ENCODE data around the gene FADS2. TPM values are rescaled to one million over a fixed set of nuclear protein-coding genes. Genes with fewer than 3 reads are reported as not detected.

FADS2 gene
- total RNA-seq, 1 experiment from 2014 or later = 423 TPM

DNA sequence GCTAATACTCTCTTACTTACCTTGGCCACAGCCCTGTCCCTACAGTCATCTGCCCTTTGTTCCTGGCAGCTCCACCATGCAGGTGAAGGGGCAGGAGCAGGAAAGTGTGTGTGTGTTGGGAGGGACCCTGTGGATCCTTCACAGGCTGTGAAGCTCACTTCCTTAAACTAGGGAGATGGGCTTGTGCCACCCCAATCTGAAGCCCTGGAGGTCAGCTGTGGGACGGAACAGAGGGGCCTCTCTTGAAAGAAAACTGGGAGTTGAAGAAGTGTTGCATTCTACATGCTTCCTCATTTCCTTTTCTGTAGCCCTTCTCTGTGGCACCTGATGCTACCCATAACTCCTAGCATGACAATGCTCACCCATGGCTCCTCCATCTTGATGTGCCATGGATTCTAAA is 23.0 kb upstream of the FADS2 start:
- ATAC-seq = no peak
- no peak for DNase-seq (ENCODE audit: low spot score)
- no peaks in the 10 kb centered on the region for H3K9me3 Mint-ChIP-seq
- H3K36me3 Mint-ChIP-seq = peaks cover 78% of the 10 kb centered on the region
- H3K4me3 Mint-ChIP-seq = no peak overlapping the region
- H3K27me3 Mint-ChIP-seq (ENCODE audit: low read depth) = no peaks in the 10 kb centered on the region
- TF ChIP-seq, protein P1, sequence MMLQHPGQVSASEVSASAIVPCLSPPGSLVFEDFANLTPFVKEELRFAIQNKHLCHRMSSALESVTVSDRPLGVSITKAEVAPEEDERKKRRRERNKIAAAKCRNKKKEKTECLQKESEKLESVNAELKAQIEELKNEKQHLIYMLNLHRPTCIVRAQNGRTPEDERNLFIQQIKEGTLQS (CRISPR knock-in tag; conservative IDR thresholded peaks at IDR 0.05) = no peak
- TF ChIP-seq ZNF232 (CRISPR knock-in tag; IDR thresholded peaks at IDR 0.05) (no peak), NR2C2 (CRISPR knock-in tag; IDR thresholded peaks at IDR 0.05) (no peak), NFE2L1 (CRISPR knock-in tag; IDR thresholded peaks at IDR 0.05) (no peak), ZNF281 (CRISPR knock-in tag; IDR thresholded peaks at IDR 0.05) (no peak), NFYB (CRISPR knock-in tag; conservative IDR thresholded peaks at IDR 0.05; ENCODE audit: low read depth) (no peak), TP53 (CRISPR knock-in tag; IDR thresholded peaks at IDR 0.05) (no peak)
- ChIA-PET POLR2A (interaction anchor here (0.9 kb wide), 1 partner anchor 10 kb away, joined by 4 read pairs; no protein-coding TSS in a partner anchor), CTCF (interaction anchor here (1.6 kb wide), 1 partner anchor 8 kb away, joined by 9 read pairs; no protein-coding TSS in a partner anchor)
- no peaks in the 10 kb centered on the region for H3K4me1 Mint-ChIP-seq
- no peak overlapping the region for H3K27ac Mint-ChIP-seq

DNA sequence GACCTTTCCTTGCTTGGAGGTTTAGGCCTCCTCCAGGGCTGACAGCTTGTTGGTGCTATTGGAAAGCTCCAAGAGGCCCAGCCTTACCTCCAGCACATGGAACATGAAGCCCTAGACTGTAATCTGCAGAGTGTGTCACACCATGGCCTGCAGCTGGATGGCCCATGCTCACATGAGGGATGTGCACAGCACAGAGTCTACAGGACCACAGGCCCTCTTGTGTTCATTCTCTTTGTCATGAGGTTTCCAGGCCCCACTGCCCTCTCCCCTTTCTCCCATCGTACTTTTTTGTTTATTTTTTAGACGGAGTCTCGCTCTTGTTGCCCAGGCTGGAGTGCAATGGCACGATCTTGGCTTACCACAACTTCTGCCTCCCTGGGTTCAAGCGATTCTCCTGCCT is 21.3 kb upstream of the FADS2 start:
- DNase-seq (ENCODE audit: low spot score) = no peak
- Mint-ChIP-seq H3K27me3 (ENCODE audit: low read depth) (no peaks in the 10 kb centered on the region), H3K4me3 (no peak overlapping the region), H3K4me1 (no peaks in the 10 kb centered on the region), H3K36me3 (peaks cover 89% of the 10 kb centered on the region), H3K9me3 (no peaks in the 10 kb centered on the region), H3K27ac (no peak overlapping the region)
- ATAC-seq = no peak
- TF ChIP-seq SP1 (CRISPR knock-in tag; conservative IDR thresholded peaks at IDR 0.05) = no peak
- TF ChIP-seq, protein P2, sequence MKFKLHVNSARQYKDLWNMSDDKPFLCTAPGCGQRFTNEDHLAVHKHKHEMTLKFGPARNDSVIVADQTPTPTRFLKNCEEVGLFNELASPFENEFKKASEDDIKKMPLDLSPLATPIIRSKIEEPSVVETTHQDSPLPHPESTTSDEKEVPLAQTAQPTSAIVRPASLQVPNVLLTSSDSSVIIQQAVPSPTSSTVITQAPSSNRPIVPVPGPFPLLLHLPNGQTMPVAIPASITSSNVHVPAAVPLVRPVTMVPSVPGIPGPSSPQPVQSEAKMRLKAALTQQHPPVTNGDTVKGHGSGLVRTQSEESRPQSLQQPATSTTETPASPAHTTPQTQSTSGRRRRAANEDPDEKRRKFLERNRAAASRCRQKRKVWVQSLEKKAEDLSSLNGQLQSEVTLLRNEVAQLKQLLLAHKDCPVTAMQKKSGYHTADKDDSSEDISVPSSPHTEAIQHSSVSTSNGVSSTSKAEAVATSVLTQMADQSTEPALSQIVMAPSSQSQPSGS (CRISPR knock-in tag; IDR thresholded peaks at IDR 0.05; ENCODE audit: borderline replicate concordance, low read depth) = no peak
- POLR2A ChIA-PET = no interaction called here
- CTCF ChIA-PET = interaction anchor here (0.6 kb wide), 1 partner anchor 958 kb away, joined by 3 read pairs; no protein-coding TSS in a partner anchor

- H3K27me3 Mint-ChIP-seq (ENCODE audit: low read depth) = no peaks in the 10 kb centered on the region; the same call in 1 of the 2 replicates
- POLR2A ChIA-PET = no interaction called here
- H3K4me3 Mint-ChIP-seq = no peak overlapping the region
- TF ChIP-seq ZMAT4 (CRISPR knock-in tag; IDR thresholded peaks at IDR 0.05) = no peak
- TF ChIP-seq ETV6 (CRISPR knock-in tag; IDR thresholded peaks at IDR 0.05) = no peak
- no peak for TF ChIP-seq ZNF671 (CRISPR knock-in tag; IDR thresholded peaks at IDR 0.05)
- TF ChIP-seq, protein P3, sequence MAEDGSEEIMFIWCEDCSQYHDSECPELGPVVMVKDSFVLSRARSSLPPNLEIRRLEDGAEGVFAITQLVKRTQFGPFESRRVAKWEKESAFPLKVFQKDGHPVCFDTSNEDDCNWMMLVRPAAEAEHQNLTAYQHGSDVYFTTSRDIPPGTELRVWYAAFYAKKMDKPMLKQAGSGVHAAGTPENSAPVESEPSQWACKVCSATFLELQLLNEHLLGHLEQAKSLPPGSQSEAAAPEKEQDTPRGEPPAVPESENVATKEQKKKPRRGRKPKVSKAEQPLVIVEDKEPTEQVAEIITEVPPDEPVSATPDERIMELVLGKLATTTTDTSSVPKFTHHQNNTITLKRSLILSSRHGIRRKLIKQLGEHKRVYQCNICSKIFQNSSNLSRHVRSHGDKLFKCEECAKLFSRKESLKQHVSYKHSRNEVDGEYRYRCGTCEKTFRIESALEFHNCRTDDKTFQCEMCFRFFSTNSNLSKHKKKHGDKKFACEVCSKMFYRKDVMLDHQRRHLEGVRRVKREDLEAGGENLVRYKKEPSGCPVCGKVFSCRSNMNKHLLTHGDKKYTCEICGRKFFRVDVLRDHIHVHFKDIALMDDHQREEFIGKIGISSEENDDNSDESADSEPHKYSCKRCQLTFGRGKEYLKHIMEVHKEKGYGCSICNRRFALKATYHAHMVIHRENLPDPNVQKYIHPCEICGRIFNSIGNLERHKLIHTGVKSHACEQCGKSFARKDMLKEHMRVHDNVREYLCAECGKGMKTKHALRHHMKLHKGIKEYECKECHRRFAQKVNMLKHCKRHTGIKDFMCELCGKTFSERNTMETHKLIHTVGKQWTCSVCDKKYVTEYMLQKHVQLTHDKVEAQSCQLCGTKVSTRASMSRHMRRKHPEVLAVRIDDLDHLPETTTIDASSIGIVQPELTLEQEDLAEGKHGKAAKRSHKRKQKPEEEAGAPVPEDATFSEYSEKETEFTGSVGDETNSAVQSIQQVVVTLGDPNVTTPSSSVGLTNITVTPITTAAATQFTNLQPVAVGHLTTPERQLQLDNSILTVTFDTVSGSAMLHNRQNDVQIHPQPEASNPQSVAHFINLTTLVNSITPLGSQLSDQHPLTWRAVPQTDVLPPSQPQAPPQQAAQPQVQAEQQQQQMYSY (CRISPR knock-in tag; IDR thresholded peaks at IDR 0.05) = no peak
- no peak for TF ChIP-seq JUN (CRISPR knock-in tag; IDR thresholded peaks at IDR 0.05)
- no peak for TF ChIP-seq SP1 (CRISPR knock-in tag; conservative IDR thresholded peaks at IDR 0.05)
- no peak for TF ChIP-seq ELF4 (CRISPR knock-in tag; IDR thresholded peaks at IDR 0.05; ENCODE audit: low read depth)
- TF ChIP-seq FOXJ3 (CRISPR knock-in tag; IDR thresholded peaks at IDR 0.05; ENCODE audit: borderline replicate concordance) = no peak
- TF ChIP-seq, protein P4, sequence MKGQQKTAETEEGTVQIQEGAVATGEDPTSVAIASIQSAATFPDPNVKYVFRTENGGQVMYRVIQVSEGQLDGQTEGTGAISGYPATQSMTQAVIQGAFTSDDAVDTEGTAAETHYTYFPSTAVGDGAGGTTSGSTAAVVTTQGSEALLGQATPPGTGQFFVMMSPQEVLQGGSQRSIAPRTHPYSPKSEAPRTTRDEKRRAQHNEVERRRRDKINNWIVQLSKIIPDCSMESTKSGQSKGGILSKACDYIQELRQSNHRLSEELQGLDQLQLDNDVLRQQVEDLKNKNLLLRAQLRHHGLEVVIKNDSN (CRISPR knock-in tag; IDR thresholded peaks at IDR 0.05) = no peak
- TF ChIP-seq PRRX2 (CRISPR knock-in tag; IDR thresholded peaks at IDR 0.05) = no peak
- no peak for TF ChIP-seq E2F4 (CRISPR knock-in tag; IDR thresholded peaks at IDR 0.05; ENCODE audit: borderline replicate concordance, low read depth)
- no peak for TF ChIP-seq MXD4 (CRISPR knock-in tag; IDR thresholded peaks at IDR 0.05; ENCODE audit: borderline replicate concordance)
- H3K27ac Mint-ChIP-seq = no peak overlapping the region
- CTCF ChIA-PET = interaction anchor here (0.7 kb wide), 1 partner anchor 14 kb away, joined by 3 read pairs; no protein-coding TSS in a partner anchor
- no peak for ATAC-seq
- H3K9me3 Mint-ChIP-seq = peaks cover 4% of the 10 kb centered on the region; the same call in 1 of the 2 replicates
- peaks cover 10% of the 10 kb centered on the region for H3K4me1 Mint-ChIP-seq
- no peak for DNase-seq (ENCODE audit: low spot score)
- peaks cover 82% of the 10 kb centered on the region for H3K36me3 Mint-ChIP-seq
Measured at GRCh38 chr11:61810671-61811175, 17.4 kb upstream of the FADS2 start.

All from WTC11 (cell line).